ENCODE results near the gene TMEM132E. TPM values are rescaled to one million over a fixed set of nuclear protein-coding genes. Genes with fewer than 3 reads are reported as not detected.

The TMEM132E gene
- not detected in 5 replicates for total RNA-seq (2022; extraction: Qiagen RNA extraction)

DNA sequence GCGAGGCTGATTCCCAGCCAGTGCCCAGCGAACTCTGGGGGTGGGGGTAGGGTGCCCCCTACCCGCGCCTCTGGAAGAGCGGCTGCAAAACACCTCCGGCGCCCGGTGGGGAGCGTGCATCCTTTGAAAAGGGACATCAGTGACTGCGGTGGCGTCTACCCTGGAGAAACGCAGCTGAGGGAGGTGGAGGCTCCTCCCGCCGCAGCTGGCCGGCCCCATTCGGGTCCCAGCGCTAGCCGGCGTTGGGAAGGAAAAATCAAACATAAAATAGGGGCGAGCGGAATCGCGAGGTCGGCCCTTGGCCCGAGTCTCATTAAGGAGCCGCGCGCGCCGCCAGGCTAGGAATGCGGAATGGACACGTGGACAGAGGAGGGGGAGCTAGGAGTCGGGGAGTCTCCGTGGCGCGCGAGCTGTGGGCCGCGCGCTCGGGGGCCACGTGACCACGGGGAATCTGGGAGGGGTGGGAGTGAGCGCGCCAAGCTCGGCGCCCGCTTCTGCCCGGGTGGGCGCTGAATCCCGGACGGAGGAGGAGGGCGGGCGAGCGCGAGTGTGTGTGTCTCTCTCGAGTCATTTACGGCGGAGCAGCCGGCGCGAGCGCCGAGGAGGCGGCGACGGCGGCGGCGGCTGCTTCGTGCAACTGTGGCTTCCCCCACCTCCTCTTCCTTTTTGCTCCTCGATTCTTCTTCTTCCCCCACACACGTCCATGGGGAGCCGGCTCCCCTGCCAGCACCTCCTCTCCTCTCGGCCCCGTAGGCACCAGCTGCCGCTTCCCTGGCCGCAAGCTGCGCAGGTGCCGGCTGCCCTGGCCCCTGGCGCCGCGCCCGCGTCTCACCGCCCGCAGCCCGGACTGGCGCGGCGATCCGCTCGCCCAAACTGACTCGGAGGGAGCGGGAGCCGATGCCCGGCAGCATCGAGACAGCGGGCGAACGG, at the start of gene TMEM132E:
TMEM132E (plus strand) TSS at position 566 of the 930 bp plus-strand sequence. CDS start 1,495 bp downstream, outside the sequence.

Other genes with a start within 250 kb of the TMEM132E start
- gene CCL13, start 223.1 kb upstream of the TMEM132E start, total RNA-seq (2022; extraction: Qiagen RNA extraction): not detected in 5 replicates
- not detected in 5 replicates for gene CCL1, start 216.3 kb upstream of the TMEM132E start, total RNA-seq (2022; extraction: Qiagen RNA extraction)

All from A549 treated with Hydrocortisone at 1 μM for 4 hours (cell line).